ENCODE results near the gene ZNF580.

ZNF580 gene

GRCh38 chr19:55656988-55657747 is 16.4 kb downstream of the ZNF580 start:
- TF ChIP-seq CTCF (IDR thresholded peaks at IDR 0.05; ENCODE audit: low read depth, low read length) = no peak
- H3K4me3 ChIP-seq (ENCODE audit: low read depth, low read length) = peak overlapping the region; percentile 71

GRCh38 chr19:55658846-55659459 is 18.2 kb downstream of the ZNF580 start:
- H3K4me3 ChIP-seq (ENCODE audit: low read depth, low read length) = no peak overlapping the region
- TF ChIP-seq CTCF (IDR thresholded peaks at IDR 0.05; ENCODE audit: low read depth, low read length) = no peak

DNA sequence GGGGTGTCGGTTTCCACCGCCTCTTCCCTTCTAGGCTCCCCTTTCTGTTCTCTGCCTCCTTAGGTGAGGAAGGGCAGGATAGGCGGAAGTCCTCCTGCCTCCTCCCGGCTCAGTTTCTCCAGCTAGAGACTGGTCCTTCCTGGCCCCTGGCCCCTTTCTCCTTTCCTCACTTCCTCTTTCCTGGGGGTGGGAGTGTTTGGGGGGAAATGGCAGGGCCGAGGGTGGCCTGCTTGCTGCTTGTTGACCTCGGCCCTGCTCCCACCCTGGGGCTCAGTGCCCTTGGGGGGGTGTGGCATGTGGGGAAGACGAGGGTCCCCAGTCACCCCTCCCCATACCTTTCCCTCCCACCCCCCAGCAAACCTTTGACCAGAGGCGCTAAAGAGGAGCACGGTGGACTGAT is 19.0 kb downstream of the ZNF580 start:
- no peak for TF ChIP-seq CTCF (IDR thresholded peaks at IDR 0.05; ENCODE audit: low read depth, low read length)
- no peak overlapping the region for H3K4me3 ChIP-seq (ENCODE audit: low read depth, low read length)

DNA sequence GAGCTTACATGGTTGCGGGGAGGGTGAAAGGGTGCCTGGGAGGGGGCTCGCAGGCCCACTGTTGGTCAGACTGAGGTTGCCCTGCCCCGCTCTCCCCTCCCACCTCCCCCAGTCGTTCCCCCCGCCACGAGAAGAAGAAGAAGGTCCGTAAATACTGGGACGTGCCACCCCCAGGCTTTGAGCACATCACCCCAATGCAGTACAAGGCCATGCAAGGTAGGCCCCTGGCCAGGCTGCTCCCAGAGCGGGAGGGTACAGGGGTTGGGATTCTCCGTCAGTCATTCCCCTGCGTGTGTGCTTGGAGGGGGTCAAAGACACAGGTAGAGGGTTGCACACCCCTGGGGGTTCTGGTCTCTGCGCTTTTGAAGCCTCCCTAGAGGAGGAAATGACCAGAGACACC is 19.6 kb downstream of the ZNF580 start:
- no peak overlapping the region for H3K4me3 ChIP-seq (ENCODE audit: low read depth, low read length)
- TF ChIP-seq CTCF (IDR thresholded peaks at IDR 0.05; ENCODE audit: low read depth, low read length) = no peak

GRCh38 chr19:55660991-55661390 is 20.2 kb downstream of the ZNF580 start:
- TF ChIP-seq CTCF (IDR thresholded peaks at IDR 0.05; ENCODE audit: low read depth, low read length) = no peak
- no peak overlapping the region for H3K4me3 ChIP-seq (ENCODE audit: low read depth, low read length)

- H3K4me3 ChIP-seq (ENCODE audit: low read depth, low read length) = no peak overlapping the region
- TF ChIP-seq CTCF (IDR thresholded peaks at IDR 0.05; ENCODE audit: low read depth, low read length) = no peak
Measured at GRCh38 chr19:55661826-55662225, 21.0 kb downstream of the ZNF580 start.

- H3K4me3 ChIP-seq (ENCODE audit: low read depth, low read length) = no peak overlapping the region
- TF ChIP-seq CTCF (IDR thresholded peaks at IDR 0.05; ENCODE audit: low read depth, low read length) = no peak
Measured at GRCh38 chr19:55663846-55664536, 23.2 kb downstream of the ZNF580 start.
